Ishikawa (cell line): ENCODE results near the gene PLBD2.
A peak's percentile ranks its signal among the peaks of the same experiment; 100 is the strongest.

Source experiments
- EP300 ChIP-seq: IDR thresholded peaks from 2 replicates; pipeline ENCODE4 v1.6.1; 2012; ENCODE audit warnings: borderline replicate concordance
- RAD21 ChIP-seq: IDR thresholded peaks from 2 replicates; pipeline ENCODE4 v1.6.1; 2012; ENCODE audit warnings: low read depth
- TAF1 ChIP-seq: IDR thresholded peaks from 2 replicates; pipeline ENCODE4 v1.6.1; 2012; ENCODE audit warnings: low read depth, mild to moderate bottlenecking
- TF ChIP-seq, protein P1 (sequence below): IDR thresholded peaks from 2 replicates; pipeline ENCODE4 v1.6.1; 2012
- TF ChIP-seq, protein P2 (sequence below): IDR thresholded peaks from 2 replicates; pipeline ENCODE4 v1.6.1; 2012; ENCODE audit warnings: low read depth, mild to moderate bottlenecking

DNA sequence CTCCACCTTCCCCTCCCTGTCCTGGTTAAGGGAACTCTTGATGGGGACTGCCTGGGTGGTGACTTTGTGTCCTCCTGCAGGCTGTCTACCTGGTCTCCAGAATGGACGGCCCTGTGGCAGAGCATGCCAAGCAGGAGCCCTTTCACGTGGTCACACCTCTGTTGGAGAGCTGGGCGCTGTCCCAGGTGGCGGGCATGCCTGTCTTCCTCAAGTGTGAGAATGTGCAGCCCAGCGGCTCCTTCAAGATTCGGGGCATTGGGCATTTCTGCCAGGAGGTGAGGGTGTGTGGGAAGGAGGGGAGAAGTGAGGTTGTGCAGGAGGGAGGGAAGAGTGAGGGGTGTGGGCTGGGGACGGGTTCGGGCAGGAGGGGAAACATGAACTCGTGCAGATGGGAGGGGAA is 69.5 kb downstream of the PLBD2 start:
- TF ChIP-seq, protein P1, sequence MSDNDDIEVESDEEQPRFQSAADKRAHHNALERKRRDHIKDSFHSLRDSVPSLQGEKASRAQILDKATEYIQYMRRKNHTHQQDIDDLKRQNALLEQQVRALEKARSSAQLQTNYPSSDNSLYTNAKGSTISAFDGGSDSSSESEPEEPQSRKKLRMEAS: peak; percentile 80
- TF ChIP-seq EP300 (no peak), RAD21 (no peak), TAF1 (no peak)
- TF ChIP-seq, protein P2, sequence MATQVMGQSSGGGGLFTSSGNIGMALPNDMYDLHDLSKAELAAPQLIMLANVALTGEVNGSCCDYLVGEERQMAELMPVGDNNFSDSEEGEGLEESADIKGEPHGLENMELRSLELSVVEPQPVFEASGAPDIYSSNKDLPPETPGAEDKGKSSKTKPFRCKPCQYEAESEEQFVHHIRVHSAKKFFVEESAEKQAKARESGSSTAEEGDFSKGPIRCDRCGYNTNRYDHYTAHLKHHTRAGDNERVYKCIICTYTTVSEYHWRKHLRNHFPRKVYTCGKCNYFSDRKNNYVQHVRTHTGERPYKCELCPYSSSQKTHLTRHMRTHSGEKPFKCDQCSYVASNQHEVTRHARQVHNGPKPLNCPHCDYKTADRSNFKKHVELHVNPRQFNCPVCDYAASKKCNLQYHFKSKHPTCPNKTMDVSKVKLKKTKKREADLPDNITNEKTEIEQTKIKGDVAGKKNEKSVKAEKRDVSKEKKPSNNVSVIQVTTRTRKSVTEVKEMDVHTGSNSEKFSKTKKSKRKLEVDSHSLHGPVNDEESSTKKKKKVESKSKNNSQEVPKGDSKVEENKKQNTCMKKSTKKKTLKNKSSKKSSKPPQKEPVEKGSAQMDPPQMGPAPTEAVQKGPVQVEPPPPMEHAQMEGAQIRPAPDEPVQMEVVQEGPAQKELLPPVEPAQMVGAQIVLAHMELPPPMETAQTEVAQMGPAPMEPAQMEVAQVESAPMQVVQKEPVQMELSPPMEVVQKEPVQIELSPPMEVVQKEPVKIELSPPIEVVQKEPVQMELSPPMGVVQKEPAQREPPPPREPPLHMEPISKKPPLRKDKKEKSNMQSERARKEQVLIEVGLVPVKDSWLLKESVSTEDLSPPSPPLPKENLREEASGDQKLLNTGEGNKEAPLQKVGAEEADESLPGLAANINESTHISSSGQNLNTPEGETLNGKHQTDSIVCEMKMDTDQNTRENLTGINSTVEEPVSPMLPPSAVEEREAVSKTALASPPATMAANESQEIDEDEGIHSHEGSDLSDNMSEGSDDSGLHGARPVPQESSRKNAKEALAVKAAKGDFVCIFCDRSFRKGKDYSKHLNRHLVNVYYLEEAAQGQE: peak; percentile 69
